Activated T-cell treated with anti-CD3 and anti-CD28 coated beads, Interleukin-2, amount 50 U/mL, for 24 hours (primary cell): Measurements from ENCODE around the gene ERVH48-1.
"Not testable (repeated sequence)": the region's sequence is repeated elsewhere in the genome, so short reads cannot be mapped to it uniquely, and the experiment has no call there.

Experiments
- DNase-seq: peaks from one replicate; pipeline ENCODE4 v3.0.0-alpha.2; 2020
- H3K27ac Mint-ChIP-seq: 2 replicates; pipeline ENCODE4 v1.8.0; 2020; ENCODE audit warnings: mild to moderate bottlenecking, mixed read lengths
- H3K27me3 Mint-ChIP-seq: 2 replicates; pipeline ENCODE4 v1.8.0; 2020; ENCODE audit warnings: mixed read lengths
- H3K36me3 Mint-ChIP-seq: 2 replicates; pipeline ENCODE4 v1.8.0; 2020; ENCODE audit warnings: low read depth, mixed read lengths
- H3K4me1 Mint-ChIP-seq: 2 replicates; pipeline ENCODE4 v1.8.0; 2020; ENCODE audit warnings: low read depth, mixed read lengths
- H3K4me3 Mint-ChIP-seq: 2 replicates; pipeline ENCODE4 v1.8.0; 2020; ENCODE audit warnings: mild to moderate bottlenecking, moderate library complexity, mixed read lengths
- H3K9me3 Mint-ChIP-seq: 2 replicates; pipeline ENCODE4 v1.8.0; 2020; ENCODE audit warnings: mixed read lengths

The ERVH48-1 gene

DNA sequence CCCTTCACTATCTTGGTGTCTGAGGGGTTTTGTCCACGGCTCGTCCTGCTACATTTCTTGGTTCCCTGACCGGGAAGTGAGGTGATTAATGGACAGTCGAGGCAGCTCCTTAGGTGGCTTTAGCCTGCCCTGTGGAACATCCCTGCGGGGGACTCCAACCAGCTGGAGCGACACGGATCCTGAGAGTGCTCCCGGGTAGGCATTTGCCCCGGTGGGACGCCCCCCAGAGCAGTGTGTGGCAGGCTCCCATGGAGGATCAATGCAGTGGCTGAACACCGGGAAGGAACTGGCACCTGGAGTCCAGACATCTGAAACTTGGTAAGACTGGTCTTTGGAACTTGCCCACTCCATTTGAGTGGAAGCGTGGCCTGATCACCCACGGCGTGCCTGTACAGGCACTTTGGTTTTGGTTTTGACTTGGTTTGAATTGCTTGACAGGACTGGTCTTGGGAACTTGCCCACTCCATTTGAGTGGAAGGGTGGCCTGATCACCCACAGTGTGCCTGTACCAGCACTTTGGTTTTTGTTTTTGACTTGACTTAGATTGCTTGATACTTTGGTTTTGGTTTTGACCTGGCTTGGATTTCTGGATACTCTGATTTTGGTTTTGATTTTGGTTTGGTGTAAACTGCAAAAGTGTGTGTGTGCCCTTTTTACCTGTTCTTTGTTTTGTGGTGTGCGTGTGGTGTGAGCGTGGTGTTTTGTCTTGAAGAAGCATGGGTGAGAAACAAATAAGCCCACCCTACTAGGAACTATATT is 7.1 kb upstream of the ERVH48-1 start:
- H3K27ac Mint-ChIP-seq, H3K9me3 Mint-ChIP-seq, H3K36me3 Mint-ChIP-seq, H3K4me3 Mint-ChIP-seq, H3K27me3 Mint-ChIP-seq, H3K4me1 Mint-ChIP-seq, DNase-seq: not testable (repeated sequence)

DNA sequence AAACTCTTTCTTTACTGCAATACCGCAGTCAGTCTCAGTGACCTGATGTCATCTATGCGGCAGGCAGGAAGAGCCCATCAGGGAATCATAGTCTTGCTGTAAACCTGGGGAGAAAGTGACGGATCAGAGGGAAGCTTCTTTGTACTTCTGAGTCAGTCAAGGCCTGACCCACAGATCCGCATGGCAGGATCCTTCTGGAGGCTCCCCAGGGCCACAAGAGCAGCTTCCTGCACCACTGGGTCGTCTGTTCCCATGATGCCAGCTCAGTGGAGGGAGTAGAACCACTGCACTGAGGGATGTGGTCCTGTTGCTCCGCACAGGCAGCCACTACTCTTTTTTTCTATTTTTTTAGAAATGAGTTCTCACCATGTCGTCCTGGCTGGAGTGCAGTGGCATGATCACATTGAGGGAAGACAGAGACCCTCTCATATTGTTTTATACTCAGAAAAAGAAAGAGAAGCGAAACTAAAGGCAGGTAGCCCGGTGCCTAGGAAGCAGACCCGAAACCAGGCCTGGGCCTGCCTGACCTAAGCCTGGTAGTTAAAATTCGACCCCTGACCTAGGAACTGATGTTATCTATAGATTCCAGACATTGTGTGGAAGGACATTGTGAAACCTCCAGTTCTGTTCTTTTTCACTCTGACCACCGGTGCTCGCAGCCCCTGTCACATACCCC is 6.3 kb upstream of the ERVH48-1 start:
- Mint-ChIP-seq H3K27me3 (no peaks in the 10 kb centered on the region), H3K4me3 (no peak overlapping the region), H3K36me3 (no peaks in the 10 kb centered on the region), H3K4me1 (no peaks in the 10 kb centered on the region), H3K27ac (no peak overlapping the region), H3K9me3 (no peaks in the 10 kb centered on the region)
- DNase-seq = no peak

DNA sequence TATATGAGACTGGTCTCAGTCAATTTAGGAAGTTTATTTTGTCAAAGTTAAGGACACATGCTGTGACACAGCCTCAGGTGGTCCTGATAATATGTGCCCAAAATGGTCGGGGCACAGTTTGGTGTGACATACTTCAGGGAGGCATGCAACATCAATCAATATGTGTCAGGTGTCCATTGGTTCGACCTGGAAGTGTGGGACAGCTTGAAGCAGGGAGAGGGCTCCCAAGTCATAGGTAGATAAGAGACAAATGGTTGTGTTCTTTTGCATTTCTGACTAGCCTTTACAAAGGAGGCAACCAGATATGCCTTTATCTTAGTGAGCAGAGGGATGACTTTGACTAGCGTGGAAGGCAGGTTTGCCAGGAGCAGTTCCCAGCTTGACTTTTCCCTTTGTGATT is 4.5 kb upstream of the ERVH48-1 start:
- DNase-seq = no peak
- Mint-ChIP-seq H3K27me3 (no peaks in the 10 kb centered on the region), H3K36me3 (no peaks in the 10 kb centered on the region), H3K4me1 (peaks cover 6% of the 10 kb centered on the region), H3K27ac (no peak overlapping the region), H3K9me3 (no peaks in the 10 kb centered on the region), H3K4me3 (no peak overlapping the region)

DNA sequence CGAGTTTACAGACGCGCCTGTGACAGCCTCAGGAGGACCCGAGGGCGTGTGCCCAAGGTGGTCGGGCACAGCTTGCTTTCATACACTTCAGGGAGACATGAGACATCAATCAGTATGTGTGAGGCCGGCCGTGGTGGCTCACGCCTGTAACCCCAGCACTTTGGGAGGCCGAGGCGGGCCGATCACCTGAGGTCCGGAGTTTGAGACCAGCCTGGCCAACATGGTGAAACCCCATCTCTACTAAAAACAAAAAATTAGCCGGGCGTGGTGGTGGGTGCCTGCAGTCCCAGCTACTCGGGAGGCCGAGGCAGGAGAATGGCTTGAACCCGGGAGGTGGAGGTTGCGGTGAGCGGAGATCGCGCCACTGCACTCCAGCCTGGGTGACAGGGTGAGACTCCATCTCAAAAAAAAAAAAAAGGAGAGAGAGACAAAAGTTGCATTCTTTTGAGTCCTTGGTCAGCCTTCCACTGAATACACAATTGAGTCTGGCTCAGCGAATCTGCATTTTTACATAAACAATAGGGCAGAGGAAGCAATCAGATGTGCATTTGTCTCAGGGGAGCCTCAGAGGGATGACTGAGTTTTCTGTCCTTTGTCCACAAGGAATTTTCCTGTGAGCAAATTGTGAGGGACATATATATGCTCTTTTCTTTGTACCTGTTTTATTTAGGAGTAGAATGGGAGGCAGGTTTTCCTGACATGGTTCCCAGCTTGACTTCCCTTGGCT is 2.2 kb upstream of the ERVH48-1 start:
- DNase-seq, H3K9me3 Mint-ChIP-seq, H3K4me3 Mint-ChIP-seq, H3K27me3 Mint-ChIP-seq, H3K27ac Mint-ChIP-seq, H3K36me3 Mint-ChIP-seq: not testable (repeated sequence)
- H3K4me1 Mint-ChIP-seq = peaks cover 21% of the 10 kb centered on the region

DNA sequence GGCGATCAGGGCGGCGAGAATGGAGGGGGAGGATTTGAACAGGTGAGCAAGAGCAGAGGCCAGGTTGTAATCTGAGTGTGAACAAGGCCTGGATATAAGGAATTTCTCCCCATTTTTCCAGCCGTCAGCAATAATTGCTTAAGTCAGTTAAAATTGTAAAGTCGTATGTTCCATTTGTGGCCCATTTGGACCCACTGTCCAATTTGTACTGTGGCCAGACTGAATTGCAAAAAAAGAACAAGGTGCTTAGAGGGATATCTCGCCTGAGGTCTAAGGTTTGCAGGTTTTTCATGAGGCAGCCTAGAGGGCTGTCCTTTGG is 1.0 kb downstream of the ERVH48-1 start:
- Mint-ChIP-seq H3K4me3 (peak overlapping the region; percentile 48), H3K27me3 (no peaks in the 10 kb centered on the region), H3K9me3 (no peaks in the 10 kb centered on the region), H3K4me1 (peaks cover 21% of the 10 kb centered on the region), H3K27ac (peak overlapping the region; percentile 88), H3K36me3 (no peaks in the 10 kb centered on the region)
- DNase-seq = no peak

DNA sequence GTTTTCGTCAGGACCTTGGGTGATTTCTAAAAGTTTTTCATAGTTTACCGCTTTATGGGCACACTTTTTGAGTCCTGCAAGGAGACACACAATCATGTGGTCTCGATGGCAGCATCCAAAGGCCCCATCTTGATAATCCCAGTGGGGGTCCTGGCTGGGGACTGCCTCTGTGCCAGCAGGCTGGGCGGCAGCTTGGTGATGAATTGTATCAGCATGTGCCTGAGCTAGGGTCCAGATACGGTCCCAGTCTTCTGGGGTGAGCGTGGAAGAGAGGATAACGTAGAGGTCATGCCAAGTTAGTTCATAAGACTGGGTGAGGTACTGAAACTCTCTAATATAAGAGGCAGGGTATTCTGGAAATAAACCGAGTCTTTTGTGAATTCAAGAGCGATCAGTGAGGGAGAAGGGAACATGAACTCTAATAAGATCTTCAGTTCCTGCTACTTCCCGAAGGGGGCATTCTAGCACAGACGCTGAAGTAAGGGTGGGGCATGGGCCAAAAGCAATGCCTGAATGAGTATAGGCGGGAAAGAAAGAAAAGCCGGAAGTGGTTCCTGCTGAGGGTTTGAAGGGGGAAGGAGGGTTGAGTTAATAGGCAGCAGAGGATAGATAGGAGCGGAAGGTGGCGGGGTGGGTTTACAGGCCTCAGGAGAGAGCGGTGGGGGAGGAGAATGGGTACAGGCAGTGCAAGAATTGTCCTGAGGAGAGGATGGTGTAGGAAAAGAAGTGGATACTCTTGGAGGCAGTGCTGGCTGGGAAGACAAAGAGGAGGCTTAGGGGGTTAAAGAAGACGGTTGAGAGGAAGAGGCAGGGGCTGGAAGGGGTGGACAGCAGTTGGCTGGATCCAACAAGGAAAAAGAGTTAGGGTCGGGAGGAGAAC is 1.6 kb downstream of the ERVH48-1 start:
- Mint-ChIP-seq H3K27me3 (no peaks in the 10 kb centered on the region), H3K4me3 (peak overlapping the region; percentile 48), H3K4me1 (peaks cover 21% of the 10 kb centered on the region), H3K36me3 (no peaks in the 10 kb centered on the region), H3K27ac (peak overlapping the region; percentile 88), H3K9me3 (no peaks in the 10 kb centered on the region)
- DNase-seq = peak; percentile 70

DNA sequence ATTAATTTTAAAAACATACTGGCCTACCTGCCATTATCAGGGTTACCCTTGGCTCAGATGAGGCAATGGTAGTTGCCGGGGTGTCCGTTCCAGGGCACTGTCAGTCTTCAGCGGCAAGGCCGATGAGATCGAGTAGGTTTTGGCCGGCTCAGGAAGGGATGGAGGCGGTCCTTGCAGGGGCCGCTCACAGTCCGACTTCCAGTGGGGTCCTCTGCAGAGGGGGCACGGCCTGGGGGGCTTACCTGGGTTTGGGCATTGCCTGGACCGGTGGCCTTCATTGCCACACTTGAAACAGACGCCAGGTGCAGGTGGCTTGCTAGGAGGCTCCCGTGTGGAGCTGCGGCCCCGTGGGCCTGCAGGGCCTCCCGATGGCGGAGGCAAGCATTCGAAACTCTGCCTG is 2.5 kb downstream of the ERVH48-1 start:
- H3K4me3 Mint-ChIP-seq = no peak overlapping the region
- peaks cover 21% of the 10 kb centered on the region for H3K4me1 Mint-ChIP-seq
- no peaks in the 10 kb centered on the region for H3K36me3 Mint-ChIP-seq
- H3K27ac Mint-ChIP-seq = no peak overlapping the region
- no peak for DNase-seq
- no peaks in the 10 kb centered on the region for H3K9me3 Mint-ChIP-seq
- no peaks in the 10 kb centered on the region for H3K27me3 Mint-ChIP-seq

DNA sequence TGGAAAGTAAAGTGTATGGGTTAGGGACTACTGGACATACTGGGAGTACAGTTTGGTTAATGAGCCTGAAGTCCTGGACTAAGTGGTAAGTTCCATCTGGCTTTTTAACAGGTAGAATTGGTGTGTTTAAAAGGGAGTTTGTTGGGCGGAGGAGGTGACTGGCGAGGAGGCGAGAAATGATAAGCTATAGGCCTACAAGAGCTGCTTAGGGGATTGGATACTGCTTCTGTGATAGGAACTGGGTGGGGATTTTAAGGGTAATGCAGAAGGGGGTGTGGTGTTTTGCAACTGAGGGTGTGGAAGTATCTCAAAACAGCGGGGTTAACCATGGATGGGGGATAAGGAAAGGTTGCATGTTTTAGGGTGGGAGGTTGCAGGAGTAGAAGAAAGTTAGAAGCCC is 3.5 kb downstream of the ERVH48-1 start:
- Mint-ChIP-seq H3K4me3 (no peak overlapping the region), H3K27me3 (no peaks in the 10 kb centered on the region), H3K27ac (no peak overlapping the region), H3K9me3 (no peaks in the 10 kb centered on the region), H3K4me1 (peaks cover 21% of the 10 kb centered on the region), H3K36me3 (no peaks in the 10 kb centered on the region)
- no peak for DNase-seq

DNA sequence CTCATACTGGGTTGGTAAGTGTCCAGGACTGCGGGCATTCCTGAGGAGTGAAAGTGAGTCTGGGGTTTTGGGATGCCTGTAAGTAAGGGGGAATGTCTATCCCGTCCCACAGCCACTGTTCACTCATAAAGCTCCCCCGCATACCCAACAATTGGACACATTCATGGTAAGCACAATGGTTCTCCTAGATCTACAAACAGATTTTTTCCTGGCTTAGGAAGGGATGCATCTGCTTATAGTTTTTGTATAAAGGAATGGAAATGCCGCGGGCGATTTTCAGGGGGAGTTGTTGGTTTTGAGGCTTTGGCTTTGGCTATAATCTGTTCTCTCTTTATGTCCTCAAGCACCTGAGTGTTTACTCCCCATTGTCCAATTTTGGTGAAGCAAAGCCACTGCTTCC is 7.1 kb downstream of the ERVH48-1 start:
- no peak overlapping the region for H3K4me3 Mint-ChIP-seq
- H3K36me3 Mint-ChIP-seq = peaks cover 5% of the 10 kb centered on the region
- no peaks in the 10 kb centered on the region for H3K27me3 Mint-ChIP-seq
- no peak overlapping the region for H3K27ac Mint-ChIP-seq
- no peak for DNase-seq
- no peaks in the 10 kb centered on the region for H3K9me3 Mint-ChIP-seq
- peaks cover 2% of the 10 kb centered on the region for H3K4me1 Mint-ChIP-seq

DNA sequence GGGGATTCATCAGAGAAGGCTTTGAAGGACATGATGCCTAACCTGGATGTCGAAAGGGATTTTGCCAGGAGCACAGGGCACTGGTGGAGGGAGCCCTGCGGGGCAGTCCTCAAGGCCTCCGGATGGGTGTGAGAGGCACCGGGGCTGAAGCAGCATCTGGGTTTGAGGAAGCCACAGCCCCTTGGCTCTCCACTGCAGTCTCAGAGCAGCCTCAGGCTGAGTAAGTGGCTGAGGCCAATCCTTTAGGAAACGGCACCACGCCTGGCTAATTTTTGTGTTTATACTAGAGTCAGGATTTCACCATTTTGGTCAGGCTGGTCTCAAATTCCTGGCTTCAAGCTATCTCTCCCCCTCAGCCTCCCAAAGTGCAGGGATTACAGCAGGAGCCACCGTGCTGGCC is 12.0 kb downstream of the ERVH48-1 start:
- Mint-ChIP-seq H3K36me3 (peaks cover 46% of the 10 kb centered on the region), H3K27me3 (no peaks in the 10 kb centered on the region), H3K27ac (peak overlapping the region; percentile 74), H3K4me3 (no peak overlapping the region), H3K4me1 (no peaks in the 10 kb centered on the region), H3K9me3 (no peaks in the 10 kb centered on the region)
- no peak for DNase-seq

DNA sequence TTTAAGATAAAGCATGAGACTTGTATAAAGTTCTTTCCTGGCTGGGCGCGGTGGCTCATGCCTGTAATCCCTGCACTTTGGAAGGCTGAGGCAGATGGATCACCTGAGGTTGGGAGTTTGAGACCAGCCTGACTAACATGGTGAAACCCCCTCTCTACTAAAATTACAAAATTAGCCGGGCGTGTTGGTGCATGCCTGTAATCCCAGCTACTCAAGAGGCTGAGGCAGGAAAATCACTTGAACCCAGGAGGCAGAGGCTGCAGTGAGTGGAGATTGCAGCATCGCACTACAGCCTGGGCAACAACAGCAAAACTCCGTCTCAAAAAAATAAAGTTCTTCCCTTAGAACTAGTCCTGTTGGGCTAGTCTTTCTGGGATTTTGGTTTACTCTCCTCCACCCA is 13.5 kb downstream of the ERVH48-1 start:
- H3K27ac Mint-ChIP-seq = not testable (repeated sequence)
- peaks cover 59% of the 10 kb centered on the region for H3K36me3 Mint-ChIP-seq

DNA sequence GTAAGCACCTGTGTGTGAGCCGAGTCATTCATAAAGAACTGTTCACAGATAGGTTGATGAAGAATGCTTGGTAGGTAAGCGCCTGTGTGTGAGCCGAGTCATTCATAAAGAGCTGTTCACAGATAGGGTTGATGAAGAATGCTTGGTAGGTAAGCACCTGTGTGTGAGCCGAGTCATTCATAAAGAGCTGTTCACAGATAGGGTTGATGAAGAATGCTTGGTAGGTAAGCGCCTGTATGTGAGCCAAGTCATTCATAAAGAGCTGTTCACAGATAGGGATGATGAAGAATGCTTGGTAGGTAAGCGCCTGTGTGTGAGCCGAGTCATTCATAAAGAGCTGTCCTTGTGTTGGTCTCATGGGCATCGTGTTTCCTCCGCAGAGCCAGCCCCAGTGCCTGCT is 16.9 kb downstream of the ERVH48-1 start:
- H3K4me1 Mint-ChIP-seq, H3K27me3 Mint-ChIP-seq, H3K9me3 Mint-ChIP-seq, H3K27ac Mint-ChIP-seq, H3K4me3 Mint-ChIP-seq, DNase-seq: not testable (repeated sequence)
- H3K36me3 Mint-ChIP-seq = peaks cover 83% of the 10 kb centered on the region

More for the DNA sequence above, 13.5 kb downstream of the ERVH48-1 start:
- H3K4me1 Mint-ChIP-seq, H3K27me3 Mint-ChIP-seq, DNase-seq, H3K4me3 Mint-ChIP-seq, H3K9me3 Mint-ChIP-seq: not testable (repeated sequence)

DNA sequence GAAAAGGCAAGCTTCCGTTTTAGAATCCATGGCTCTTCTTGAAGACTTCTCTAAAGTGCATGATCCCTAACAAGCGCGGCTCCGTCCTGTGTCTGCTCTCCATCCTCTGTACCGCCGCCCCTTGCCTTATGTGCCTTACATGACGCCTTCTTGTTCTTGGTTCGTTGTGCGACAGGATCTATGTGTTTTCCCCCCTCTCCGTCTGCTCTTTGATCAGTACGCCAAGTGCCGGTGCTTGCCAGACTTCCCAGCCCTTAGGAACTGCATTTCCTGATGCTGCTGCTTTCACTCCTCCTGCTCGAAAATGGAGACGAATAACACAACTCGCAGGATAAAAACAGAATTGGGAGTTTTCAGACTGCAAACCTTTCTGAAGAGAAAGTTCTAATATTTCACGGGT is 19.2 kb downstream of the ERVH48-1 start:
- Mint-ChIP-seq H3K27ac (no peak overlapping the region), H3K36me3 (peaks cover 87% of the 10 kb centered on the region), H3K27me3 (no peaks in the 10 kb centered on the region), H3K4me1 (peaks cover 2% of the 10 kb centered on the region), H3K4me3 (no peak overlapping the region), H3K9me3 (no peaks in the 10 kb centered on the region)
- DNase-seq = no peak

DNA sequence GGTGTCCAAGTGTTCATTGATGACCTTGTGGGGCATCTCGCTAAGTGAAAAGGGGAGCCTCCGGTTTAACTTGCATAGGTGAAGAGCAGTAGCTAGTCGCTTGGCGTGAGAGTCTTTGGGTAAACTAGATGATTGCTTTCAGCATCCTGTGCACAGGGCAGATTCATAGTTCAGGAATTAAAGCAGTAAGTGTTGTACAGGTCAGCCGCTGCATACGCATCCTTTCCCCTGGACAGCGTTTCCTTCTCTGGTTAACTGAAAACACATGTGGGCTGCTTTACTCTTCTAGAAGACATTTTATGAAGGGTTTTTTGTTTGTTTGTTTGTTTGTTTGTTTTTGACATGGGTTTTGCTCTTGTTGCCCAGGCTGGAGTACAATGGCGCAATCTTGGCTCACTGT is 20.2 kb downstream of the ERVH48-1 start:
- Mint-ChIP-seq H3K9me3 (no peaks in the 10 kb centered on the region), H3K4me3 (no peak overlapping the region), H3K27me3 (no peaks in the 10 kb centered on the region), H3K4me1 (peaks cover 2% of the 10 kb centered on the region), H3K36me3 (peaks cover 86% of the 10 kb centered on the region), H3K27ac (no peak overlapping the region)
- no peak for DNase-seq
